Upper lobe of right lung (tissue), 1 donor: ENCODE data around the gene CCDC177. TPM values are rescaled to one million over a fixed set of nuclear protein-coding genes. Genes with fewer than 3 reads are reported as not detected.

Source experiments
- ATAC-seq: fragments of 200-7000 bp; cut with Tn5 transposase; one replicate; pipeline ENCODE4 v1.9.1; 2020; ENCODE audit warnings: mild to moderate bottlenecking, moderate library complexity
- DNase-seq: peaks from one replicate; pipeline ENCODE4 v3.0.0-alpha.2; 2020
- H3K27ac ChIP-seq: fragments of 200-600 bp; one replicate; pipeline ENCODE4 v1.8.0; 2022
- H3K27me3 ChIP-seq: fragments of 200-600 bp; one replicate; pipeline ENCODE4 v1.8.0; 2022; ENCODE audit warnings: mild to moderate bottlenecking
- H3K36me3 ChIP-seq: fragments of 200-600 bp; one replicate; pipeline ENCODE4 v1.8.0; 2022
- H3K4me1 ChIP-seq: fragments of 200-600 bp; one replicate; pipeline ENCODE4 v1.8.0; 2022
- H3K4me3 ChIP-seq: fragments of 200-600 bp; one replicate; pipeline ENCODE4 v1.8.0; 2022; ENCODE audit warnings: mild to moderate bottlenecking
- H3K9me3 ChIP-seq: fragments of 200-600 bp; one replicate; pipeline ENCODE4 v1.8.0; 2022
- CTCF ChIP-seq: fragments of 200-600 bp; IDR thresholded peaks from one replicate; pipeline ENCODE4 v1.8.0; 2022; ENCODE audit warnings: antibody characterized with exemption
- intact Hi-C: fragments of 100-400 bp; cut with DNase I; formaldehyde crosslinking; loops from one replicate; pipeline ENCODE4 v1.11.0; 2022
- total RNA-seq: library from RNA; stranded (reverse); fragmentation: NEBNext Ultra II Directional; extraction: Animal tissue kit (Norgen Biotek cat#: 25700); gene quantifications from one replicate; pipeline ENCODE4 v1.2.1, GENCODE V29; 2021
- donor health status: DM: no; HTN: yes; CAD: no; lungs with severe emphysema.

The CCDC177 gene
- total RNA-seq, 1 donor from 2014 or later = not detected

GRCh38 chr14:69540654-69541335, 33.9 kb downstream of the CCDC177 start:
- TF ChIP-seq CTCF = no peak
- no peak overlapping the region for H3K27ac ChIP-seq
- ATAC-seq (no peak), DNase-seq (no peak)
- no peak overlapping the region for H3K4me3 ChIP-seq
- no peaks in the 10 kb centered on the region for H3K27me3 ChIP-seq
- intact Hi-C loops = no loop called here
- no peaks in the 10 kb centered on the region for H3K9me3 ChIP-seq
- H3K4me1 ChIP-seq = peaks cover 6% of the 10 kb centered on the region
- H3K36me3 ChIP-seq = no peaks in the 10 kb centered on the region

- Histone ChIP-seq H3K36me3 (no peaks in the 10 kb centered on the region), H3K9me3 (no peaks in the 10 kb centered on the region), H3K27ac (no peak overlapping the region), H3K4me3 (no peak overlapping the region), H3K27me3 (no peaks in the 10 kb centered on the region), H3K4me1 (peaks cover 6% of the 10 kb centered on the region)
- ATAC-seq = peak; percentile 48
- TF ChIP-seq CTCF = no peak
- peak; percentile 88 for DNase-seq
- intact Hi-C loops = no loop called here
These were observed 34.9 kb downstream of the CCDC177 start for GRCh38 chr14:69539631-69540410.

- intact Hi-C loops = no loop called here
- no peaks in the 10 kb centered on the region for H3K9me3 ChIP-seq
- DNase-seq = no peak
- H3K27ac ChIP-seq = no peak overlapping the region
- H3K4me1 ChIP-seq = peaks cover 6% of the 10 kb centered on the region
- no peaks in the 10 kb centered on the region for H3K27me3 ChIP-seq
- TF ChIP-seq CTCF = no peak
- H3K36me3 ChIP-seq = no peaks in the 10 kb centered on the region
- no peak for ATAC-seq
- H3K4me3 ChIP-seq = no peak overlapping the region
These were observed 35.9 kb downstream of the CCDC177 start for GRCh38 chr14:69538766-69539165.

- DNase-seq (no peak), ATAC-seq (no peak)
- intact Hi-C loops = no loop called here
- Histone ChIP-seq H3K27ac (no peak overlapping the region), H3K9me3 (no peaks in the 10 kb centered on the region), H3K4me1 (peaks cover 6% of the 10 kb centered on the region), H3K4me3 (no peak overlapping the region), H3K27me3 (no peaks in the 10 kb centered on the region), H3K36me3 (no peaks in the 10 kb centered on the region)
- TF ChIP-seq CTCF = no peak
These were observed 36.8 kb downstream of the CCDC177 start for GRCh38 chr14:69537900-69538299.

- no peak for TF ChIP-seq CTCF
- Histone ChIP-seq H3K9me3 (no peaks in the 10 kb centered on the region), H3K36me3 (no peaks in the 10 kb centered on the region), H3K27ac (no peak overlapping the region), H3K27me3 (no peaks in the 10 kb centered on the region), H3K4me1 (peaks cover 6% of the 10 kb centered on the region), H3K4me3 (no peak overlapping the region)
- DNase-seq = no peak
- intact Hi-C loops = no loop called here
- peak; percentile 45 for ATAC-seq
These were observed 37.7 kb downstream of the CCDC177 start for GRCh38 chr14:69536971-69537370.
